SU-DHL-6 (cell line): ENCODE measurements around the gene FAM124B.

Experiments used
- EZH2phosphoT487 ChIP-seq: fragments of 200-600 bp; sonication (generic), shearing (Covaris generic); conservative IDR thresholded peaks from 2 replicates; pipeline ENCODE4 v1.6.1; 2018; ENCODE audit warnings: mild to moderate bottlenecking, antibody characterized with exemption, low read length, moderate library complexity, mixed read lengths
- TF ChIP-seq, protein P1 (sequence below): fragments of 200-600 bp; sonication (generic); IDR thresholded peaks from one replicate; pipeline ENCODE4 v1.5.1; 2017; ENCODE audit warnings: antibody characterized with exemption, mild to moderate bottlenecking, low read length, moderate library complexity; ENCODE audit not compliant: insufficient read depth, poor library complexity, severe bottlenecking

DNA sequence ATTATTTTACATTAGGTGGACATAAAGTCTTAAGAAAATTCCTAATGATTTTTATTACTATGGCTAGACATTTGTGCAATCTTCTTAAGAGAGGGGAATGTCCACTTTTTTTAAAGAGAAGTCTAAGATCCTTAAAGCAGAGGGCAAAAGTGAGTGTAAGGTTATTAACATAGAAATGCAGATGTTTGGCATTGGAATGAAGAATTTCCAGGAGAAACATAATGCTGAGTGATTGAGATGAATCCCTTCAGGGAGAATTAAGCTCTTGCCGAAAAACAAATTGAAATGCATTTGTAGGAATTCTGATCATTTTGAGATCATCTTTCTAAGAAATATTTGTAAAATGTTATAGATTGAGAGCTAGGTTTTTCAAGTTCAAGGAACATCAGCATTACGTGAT lies 15.0 kb downstream of the FAM124B start:
- TF ChIP-seq, protein P1, sequence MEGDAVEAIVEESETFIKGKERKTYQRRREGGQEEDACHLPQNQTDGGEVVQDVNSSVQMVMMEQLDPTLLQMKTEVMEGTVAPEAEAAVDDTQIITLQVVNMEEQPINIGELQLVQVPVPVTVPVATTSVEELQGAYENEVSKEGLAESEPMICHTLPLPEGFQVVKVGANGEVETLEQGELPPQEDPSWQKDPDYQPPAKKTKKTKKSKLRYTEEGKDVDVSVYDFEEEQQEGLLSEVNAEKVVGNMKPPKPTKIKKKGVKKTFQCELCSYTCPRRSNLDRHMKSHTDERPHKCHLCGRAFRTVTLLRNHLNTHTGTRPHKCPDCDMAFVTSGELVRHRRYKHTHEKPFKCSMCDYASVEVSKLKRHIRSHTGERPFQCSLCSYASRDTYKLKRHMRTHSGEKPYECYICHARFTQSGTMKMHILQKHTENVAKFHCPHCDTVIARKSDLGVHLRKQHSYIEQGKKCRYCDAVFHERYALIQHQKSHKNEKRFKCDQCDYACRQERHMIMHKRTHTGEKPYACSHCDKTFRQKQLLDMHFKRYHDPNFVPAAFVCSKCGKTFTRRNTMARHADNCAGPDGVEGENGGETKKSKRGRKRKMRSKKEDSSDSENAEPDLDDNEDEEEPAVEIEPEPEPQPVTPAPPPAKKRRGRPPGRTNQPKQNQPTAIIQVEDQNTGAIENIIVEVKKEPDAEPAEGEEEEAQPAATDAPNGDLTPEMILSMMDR = no peak
- TF ChIP-seq EZH2phosphoT487 = no peak
